GM23338 (cell line): ENCODE results near the gene TLNRD1.

Source experiments
- CTCF ChIP-seq, 2 experiments: fragments of 200-600 bp in 1 of 2; sonication (generic) in 1 of 2; conservative IDR thresholded peaks; 2 replicates each; pipeline versions ENCODE4 v1.5.1 to v1.6.1; 2016 to 2017; ENCODE audit warnings: antibody characterized with exemption in 2 of 2, low read depth in 2 of 2, mild to moderate bottlenecking in 2 of 2, moderate library complexity in 1 of 2
- EZH2 ChIP-seq: fragments of 200-600 bp; sonication (generic); IDR thresholded peaks from one replicate; pipeline ENCODE4 v1.8.0; 2017; ENCODE audit warnings: antibody characterized with exemption, mild to moderate bottlenecking, low read depth; ENCODE audit not compliant: unreplicated experiment
- REST ChIP-seq: IDR thresholded peaks from one replicate; pipeline ENCODE4 v1.6.1; 2018; ENCODE audit warnings: antibody characterized with exemption; ENCODE audit not compliant: unreplicated experiment

GRCh38 chr15:80970018-80970657 is 30.6 kb upstream of the TLNRD1 start:
- TF ChIP-seq CTCF (conservative IDR thresholded peaks at IDR 0.05; ENCODE audit: low read depth in 2 of 2) (peak; percentile 85 to 86), EZH2 (no peak), REST (no peak)
